Measurements from ENCODE around the gene C2orf49.

C2orf49 gene

GRCh38 chr2:105337122-105338019 is at the start of gene C2orf49:
C2orf49 (plus strand) TSS chr2:105337540; CDS start chr2:105337588, 48 bp downstream.
- peak; percentile 91 for DNase-seq

GRCh38 chr2:105287692-105288091 is 49.6 kb upstream of the C2orf49 start:
- peak; percentile 33 for DNase-seq

- no peak for DNase-seq
These were observed 49.2 kb upstream of the C2orf49 start for GRCh38 chr2:105288133-105288532.

- no peak for DNase-seq
These were observed 46.2 kb upstream of the C2orf49 start for GRCh38 chr2:105290981-105291660.

GRCh38 chr2:105291981-105292380 is 45.4 kb upstream of the C2orf49 start:
- DNase-seq, result no peak

- no peak for DNase-seq
These were observed 43.3 kb upstream of the C2orf49 start for GRCh38 chr2:105294046-105294445.

- peak; percentile 49 for DNase-seq
These were observed 42.4 kb upstream of the C2orf49 start for GRCh38 chr2:105294844-105295481.

- DNase-seq, result no peak
These were observed 41.2 kb upstream of the C2orf49 start for GRCh38 chr2:105296017-105296611.

- no peak for DNase-seq
These were observed 40.1 kb upstream of the C2orf49 start for GRCh38 chr2:105297216-105297615.

GRCh38 chr2:105298017-105298416 is 39.3 kb upstream of the C2orf49 start:
- DNase-seq, result no peak

- DNase-seq, result no peak
These were observed 38.0 kb upstream of the C2orf49 start for GRCh38 chr2:105299290-105299689.

GRCh38 chr2:105301646-105302045 is 35.7 kb upstream of the C2orf49 start:
- DNase-seq, result no peak

GRCh38 chr2:105307146-105307545 is 30.2 kb upstream of the C2orf49 start:
- DNase-seq, result no peak

GRCh38 chr2:105307550-105307949 is 29.8 kb upstream of the C2orf49 start:
- no peak for DNase-seq

- no peak for DNase-seq
These were observed 29.4 kb upstream of the C2orf49 start for GRCh38 chr2:105307962-105308361.

GRCh38 chr2:105308382-105309146 is 28.8 kb upstream of the C2orf49 start:
- no peak for DNase-seq

- no peak for DNase-seq
These were observed 28.2 kb upstream of the C2orf49 start for GRCh38 chr2:105309147-105309545.

GRCh38 chr2:105313877-105314276 is 23.5 kb upstream of the C2orf49 start:
- no peak for DNase-seq

- DNase-seq, result no peak
These were observed 22.0 kb upstream of the C2orf49 start for GRCh38 chr2:105315314-105315713.

GRCh38 chr2:105317937-105318336 is 19.4 kb upstream of the C2orf49 start:
- DNase-seq, result no peak

GRCh38 chr2:105320651-105321215 is 16.6 kb upstream of the C2orf49 start:
- no peak for DNase-seq
